ENCODE data around the gene ROPN1B. TPM values are rescaled to one million over a fixed set of nuclear protein-coding genes. Genes with fewer than 3 reads are reported as not detected.
"Not testable (repeated sequence)": the region's sequence is repeated elsewhere in the genome, so short reads cannot be mapped to it uniquely, and the experiment has no call there.

ROPN1B gene
- total RNA-seq (2021; ENCODE audit: unreplicated experiment) (0.26 TPM), Bru-seq, nascent RNA (percentile 12 among the genes with signal in this experiment), BruChase-seq, experiment 1, labeled RNA remaining after a 2-hour chase (percentile 10 among the genes with signal in this experiment), BruChase-seq, experiment 2, labeled RNA remaining after a 6-hour chase (percentile 7 among the genes with signal in this experiment)
- not detected for polyA plus RNA-seq (2012; ENCODE audit: insufficient read length)
- long read RNA-seq = 0 reads

DNA sequence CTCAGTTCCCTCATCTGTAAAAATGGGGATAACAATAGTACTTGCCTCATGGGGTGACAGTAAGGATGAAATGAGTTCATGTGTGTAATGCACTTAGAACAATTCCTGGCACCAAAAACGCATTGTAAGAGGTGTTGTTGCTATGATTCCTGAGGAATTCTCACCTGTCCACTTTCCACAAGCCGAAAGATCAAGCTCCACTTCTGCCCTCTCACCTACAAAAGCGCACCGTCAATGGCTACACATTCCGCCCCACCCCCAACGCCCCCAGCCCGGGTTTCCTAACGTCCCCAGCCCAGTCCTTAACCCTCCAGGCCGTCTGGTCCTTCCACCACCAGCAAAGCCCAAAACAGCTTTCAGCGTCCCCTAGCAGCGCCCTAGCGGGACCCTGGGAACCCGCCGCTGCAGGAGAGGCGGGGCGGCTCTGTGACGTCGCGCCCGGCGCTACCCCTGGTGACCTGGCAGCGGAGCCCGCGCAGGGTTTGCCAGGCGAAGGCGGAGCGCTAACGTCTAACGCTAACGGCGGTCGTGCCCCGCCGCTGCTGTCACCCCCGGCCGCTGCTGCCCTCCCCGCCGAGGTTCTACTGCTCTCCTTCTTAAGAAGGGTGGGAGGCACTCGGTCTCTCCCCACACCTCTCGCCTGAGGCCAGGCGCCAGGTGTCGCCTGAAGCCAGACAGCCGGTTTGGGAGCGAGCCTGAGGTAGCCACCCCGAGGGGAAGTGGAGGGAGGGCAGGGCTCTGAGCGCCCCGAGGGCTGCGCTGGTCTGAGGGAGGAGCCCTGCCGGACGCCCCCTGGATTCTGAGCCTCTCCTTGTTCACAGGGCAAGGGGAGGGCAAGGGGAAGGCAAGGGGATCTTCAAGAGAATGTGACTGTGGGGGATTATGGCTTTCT lies at the start of gene ROPN1B:
ROPN1B (plus strand) TSS at position 478 of the 892 bp plus-strand sequence. CDS start 2,877 bp downstream, outside the sequence.
- POLR2A ChIA-PET; in situ Hi-C loops (cut with HindIII; ENCODE audit: low pct_unique_long_range_greater_than_20kb, low sequenced_read_pairs); H3K4me3 ChIP-seq (ENCODE audit: low read depth in 2 of 2, low read length in 2 of 2); CTCF ChIA-PET; H3K27ac ChIP-seq (ENCODE audit: low read length); H3K36me3 ChIP-seq (ENCODE audit: control insufficient read depth, insufficient read depth, low read length); H3K9me3 ChIP-seq (ENCODE audit: control insufficient read depth, insufficient read depth, low read depth, low read length); DNase-seq (ENCODE audit: low read depth, low spot score); intact Hi-C loops (cut with micrococcal nuclease; ENCODE audit: unreplicated experiment); H3K4me1 ChIP-seq (ENCODE audit: control insufficient read depth, insufficient read depth, low read length); BruUV-seq (replicated peaks): not testable (repeated sequence)
- peaks cover 27% of the 10 kb centered on the region for H3K27me3 ChIP-seq (ENCODE audit: control insufficient read depth, insufficient read depth, low read length)
- peak; percentile 84 for ATAC-seq

DNA sequence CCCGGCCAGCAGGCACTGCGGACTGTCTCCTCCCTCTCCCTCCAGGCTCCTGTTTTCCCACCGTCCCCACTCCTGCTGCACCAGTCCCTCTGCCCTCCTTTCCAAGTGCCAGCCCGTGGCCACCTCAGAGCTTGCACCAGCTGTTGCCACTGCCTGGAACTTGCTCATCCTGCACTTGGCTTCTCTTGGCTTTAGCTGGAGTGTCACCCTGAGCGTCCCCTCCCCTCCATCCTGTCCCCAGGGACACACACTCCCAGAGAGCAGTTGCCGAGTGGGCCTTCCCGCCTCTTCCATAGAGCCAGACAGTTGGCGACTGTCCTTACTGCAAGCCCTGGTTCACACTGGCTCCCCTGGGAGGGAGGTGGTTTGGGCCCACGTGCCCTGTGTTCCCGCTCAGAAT lies 48.8 kb upstream of the ROPN1B start:
- H3K4me1 ChIP-seq (ENCODE audit: control insufficient read depth, insufficient read depth, low read length); BruUV-seq (replicated peaks); H3K9me3 ChIP-seq (ENCODE audit: control insufficient read depth, insufficient read depth, low read depth, low read length); H3K27ac ChIP-seq (ENCODE audit: low read length); intact Hi-C loops (cut with micrococcal nuclease; ENCODE audit: unreplicated experiment); H3K4me3 ChIP-seq (ENCODE audit: low read depth in 2 of 2, low read length in 2 of 2); H3K36me3 ChIP-seq (ENCODE audit: control insufficient read depth, insufficient read depth, low read length); POLR2A ChIA-PET; in situ Hi-C loops (cut with HindIII; ENCODE audit: low pct_unique_long_range_greater_than_20kb, low sequenced_read_pairs); DNase-seq (ENCODE audit: low read depth, low spot score); ATAC-seq; CTCF ChIA-PET; H3K27me3 ChIP-seq (ENCODE audit: control insufficient read depth, insufficient read depth, low read length): not testable (repeated sequence)

DNA sequence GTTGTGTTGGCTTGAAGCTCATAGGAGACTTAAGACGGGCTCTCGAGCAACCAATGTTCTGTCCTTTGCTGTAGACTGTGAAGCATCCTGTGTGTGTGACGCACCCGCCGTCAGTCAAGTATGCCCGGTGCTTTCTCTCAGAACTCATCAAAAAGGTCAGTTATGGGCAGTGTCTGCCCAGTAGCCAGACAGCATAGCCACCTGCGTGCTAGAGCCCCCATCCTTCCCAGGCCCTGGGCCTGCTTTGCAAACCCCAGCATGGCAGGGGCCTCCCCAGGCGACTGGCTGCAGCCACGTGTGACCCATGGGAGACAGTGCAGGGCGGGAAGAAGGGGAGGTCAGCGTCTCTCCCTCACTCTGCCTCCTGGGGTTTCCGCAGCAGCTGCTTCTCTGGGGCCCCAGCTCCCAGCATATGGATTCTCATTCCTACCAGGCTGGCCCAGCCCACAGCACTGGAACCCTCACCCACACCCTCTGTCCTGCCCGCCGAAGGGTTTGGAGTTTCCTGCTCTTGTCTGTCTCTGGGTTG lies 48.2 kb upstream of the ROPN1B start:
- H3K9me3 ChIP-seq (ENCODE audit: control insufficient read depth, insufficient read depth, low read depth, low read length); H3K27me3 ChIP-seq (ENCODE audit: control insufficient read depth, insufficient read depth, low read length); BruUV-seq (replicated peaks); H3K4me3 ChIP-seq (ENCODE audit: low read depth in 2 of 2, low read length in 2 of 2); H3K27ac ChIP-seq (ENCODE audit: low read length); CTCF ChIA-PET; POLR2A ChIA-PET; ATAC-seq; in situ Hi-C loops (cut with HindIII; ENCODE audit: low pct_unique_long_range_greater_than_20kb, low sequenced_read_pairs); intact Hi-C loops (cut with micrococcal nuclease; ENCODE audit: unreplicated experiment); H3K36me3 ChIP-seq (ENCODE audit: control insufficient read depth, insufficient read depth, low read length); DNase-seq (ENCODE audit: low read depth, low spot score); H3K4me1 ChIP-seq (ENCODE audit: control insufficient read depth, insufficient read depth, low read length): not testable (repeated sequence)

DNA sequence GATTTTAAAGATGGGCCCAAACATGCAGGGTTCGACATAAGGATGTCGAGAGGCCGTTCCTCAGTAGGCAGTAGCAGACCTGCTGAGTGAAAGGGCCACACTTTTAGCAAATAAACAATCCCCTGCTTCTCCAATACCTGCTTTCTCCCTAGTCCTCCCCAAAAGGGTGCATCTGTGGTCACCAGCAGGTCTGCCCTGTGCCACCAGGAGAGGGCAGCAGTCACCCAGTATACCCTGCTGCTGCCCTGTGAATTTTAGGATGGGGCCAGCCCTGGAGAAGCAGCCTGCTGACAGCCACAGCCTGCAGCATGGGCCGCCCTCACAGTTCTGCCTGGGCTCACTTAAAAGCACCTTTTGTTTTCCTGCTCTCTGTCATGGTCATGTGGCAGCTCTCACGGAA lies 47.3 kb upstream of the ROPN1B start:
- H3K27ac ChIP-seq (ENCODE audit: low read length); H3K9me3 ChIP-seq (ENCODE audit: control insufficient read depth, insufficient read depth, low read depth, low read length); H3K4me3 ChIP-seq (ENCODE audit: low read depth in 2 of 2, low read length in 2 of 2); in situ Hi-C loops (cut with HindIII; ENCODE audit: low pct_unique_long_range_greater_than_20kb, low sequenced_read_pairs); ATAC-seq; H3K27me3 ChIP-seq (ENCODE audit: control insufficient read depth, insufficient read depth, low read length); BruUV-seq (replicated peaks); intact Hi-C loops (cut with micrococcal nuclease; ENCODE audit: unreplicated experiment); H3K4me1 ChIP-seq (ENCODE audit: control insufficient read depth, insufficient read depth, low read length); H3K36me3 ChIP-seq (ENCODE audit: control insufficient read depth, insufficient read depth, low read length); CTCF ChIA-PET; POLR2A ChIA-PET: not testable (repeated sequence)
- peak; percentile 12 for DNase-seq (ENCODE audit: low read depth, low spot score)
- TF ChIP-seq CTCF (IDR thresholded peaks at IDR 0.05) = peak; percentile 92

GRCh38 chr3:125923324-125924115 lies 45.5 kb upstream of the ROPN1B start:
- H3K27ac ChIP-seq (ENCODE audit: low read length); H3K36me3 ChIP-seq (ENCODE audit: control insufficient read depth, insufficient read depth, low read length); intact Hi-C loops (cut with micrococcal nuclease; ENCODE audit: unreplicated experiment); BruUV-seq (replicated peaks); H3K4me3 ChIP-seq (ENCODE audit: low read depth in 2 of 2, low read length in 2 of 2); in situ Hi-C loops (cut with HindIII; ENCODE audit: low pct_unique_long_range_greater_than_20kb, low sequenced_read_pairs); H3K4me1 ChIP-seq (ENCODE audit: control insufficient read depth, insufficient read depth, low read length); ATAC-seq; POLR2A ChIA-PET; H3K27me3 ChIP-seq (ENCODE audit: control insufficient read depth, insufficient read depth, low read length); H3K9me3 ChIP-seq (ENCODE audit: control insufficient read depth, insufficient read depth, low read depth, low read length); CTCF ChIA-PET; DNase-seq (ENCODE audit: low read depth, low spot score): not testable (repeated sequence)

DNA sequence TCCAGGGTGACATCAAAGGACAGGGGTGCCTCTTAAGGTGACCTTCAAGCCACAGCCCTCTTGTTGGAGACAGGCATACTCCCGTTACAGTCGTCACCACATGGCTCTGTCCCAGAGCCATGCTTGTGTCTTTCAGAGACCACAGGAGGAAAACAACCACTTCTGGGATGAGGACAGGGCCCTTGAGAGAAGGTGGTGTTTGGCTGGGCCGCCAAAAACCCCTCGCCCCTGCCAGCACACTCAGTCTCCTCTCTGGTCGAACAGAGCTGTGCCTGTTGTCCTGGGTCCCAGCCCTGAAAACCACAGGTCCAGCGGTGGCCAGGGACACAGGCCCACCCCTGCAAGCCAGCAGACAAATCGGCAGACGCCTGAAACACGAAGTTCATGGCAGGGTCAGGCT lies 44.7 kb upstream of the ROPN1B start:
- DNase-seq (ENCODE audit: low read depth, low spot score); H3K27me3 ChIP-seq (ENCODE audit: control insufficient read depth, insufficient read depth, low read length); H3K27ac ChIP-seq (ENCODE audit: low read length); in situ Hi-C loops (cut with HindIII; ENCODE audit: low pct_unique_long_range_greater_than_20kb, low sequenced_read_pairs); CTCF ChIA-PET; POLR2A ChIA-PET; BruUV-seq (replicated peaks); H3K36me3 ChIP-seq (ENCODE audit: control insufficient read depth, insufficient read depth, low read length); H3K9me3 ChIP-seq (ENCODE audit: control insufficient read depth, insufficient read depth, low read depth, low read length); H3K4me1 ChIP-seq (ENCODE audit: control insufficient read depth, insufficient read depth, low read length); intact Hi-C loops (cut with micrococcal nuclease; ENCODE audit: unreplicated experiment); ATAC-seq; H3K4me3 ChIP-seq (ENCODE audit: low read depth in 2 of 2, low read length in 2 of 2): not testable (repeated sequence)
